Measurements from ENCODE around the gene SLC6A9. TPM values are rescaled to one million over a fixed set of nuclear protein-coding genes. Genes with fewer than 3 reads are reported as not detected.

Gene SLC6A9
- total RNA-seq, 6 donors from 2014 or later: 5.6 to 23.1 (median 19.5) TPM

DNA sequence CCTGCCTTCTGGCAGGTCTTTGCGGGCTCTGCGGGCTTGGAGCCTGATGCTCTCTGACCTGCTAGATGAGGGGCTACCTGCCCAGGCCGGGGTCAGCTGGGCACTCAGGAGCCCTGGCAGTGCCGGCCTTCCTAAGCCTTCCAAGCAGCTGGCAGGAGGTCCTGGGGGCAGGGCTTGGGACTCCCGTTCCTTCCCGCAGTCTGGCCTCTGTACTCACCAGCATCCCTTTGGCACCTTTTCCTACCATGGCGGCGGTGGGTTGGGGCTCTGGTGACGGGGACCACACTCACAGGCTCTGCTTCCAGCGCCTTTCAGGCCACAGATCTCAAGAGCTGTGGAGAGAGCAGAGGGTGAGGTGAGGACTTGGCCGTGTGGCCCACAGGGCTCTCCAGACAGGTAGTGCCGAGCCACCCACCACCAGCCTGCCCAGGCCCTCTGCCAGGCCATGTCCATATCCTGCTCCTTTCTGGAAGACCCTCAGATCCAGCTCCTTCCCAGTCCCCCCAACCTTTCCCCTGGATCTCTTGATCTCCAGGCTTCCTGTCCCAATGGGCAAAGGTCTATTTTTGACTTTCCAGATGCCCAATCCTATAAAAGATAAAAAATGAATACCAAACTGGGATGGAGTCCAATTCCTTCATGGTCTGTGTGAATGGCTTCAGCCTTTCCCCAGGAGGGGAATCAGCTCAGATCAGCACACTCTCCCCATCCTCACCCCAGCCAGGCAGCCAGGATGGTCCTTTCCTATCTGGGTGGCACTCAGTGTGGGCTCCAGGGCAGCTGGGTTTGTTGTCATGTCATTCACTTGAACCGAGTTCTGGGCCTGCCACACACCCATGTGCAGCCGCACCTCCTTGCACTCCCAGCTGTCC is 7.0 kb downstream of the SLC6A9 start:
- Histone ChIP-seq H3K27ac (no peak overlapping the region), H3K4me1 (peaks cover 5 to 20% (median 8%) of the 10 kb centered on the region in 4 donors), H3K36me3 (peaks cover 0 to 13% (median 3%) of the 10 kb centered on the region in 4 donors), H3K9me3 (no peaks in the 10 kb centered on the region), H3K27me3 (no peaks in the 10 kb centered on the region), H3K4me3 (no peak overlapping the region)
- TF ChIP-seq EP300 (IDR thresholded peaks at IDR 0.05): no peak
- TF ChIP-seq POLR2A (IDR thresholded peaks at IDR 0.05): no peak
- TF ChIP-seq POLR2AphosphoS5 (IDR thresholded peaks at IDR 0.05): no peak
- TF ChIP-seq, protein P1, sequence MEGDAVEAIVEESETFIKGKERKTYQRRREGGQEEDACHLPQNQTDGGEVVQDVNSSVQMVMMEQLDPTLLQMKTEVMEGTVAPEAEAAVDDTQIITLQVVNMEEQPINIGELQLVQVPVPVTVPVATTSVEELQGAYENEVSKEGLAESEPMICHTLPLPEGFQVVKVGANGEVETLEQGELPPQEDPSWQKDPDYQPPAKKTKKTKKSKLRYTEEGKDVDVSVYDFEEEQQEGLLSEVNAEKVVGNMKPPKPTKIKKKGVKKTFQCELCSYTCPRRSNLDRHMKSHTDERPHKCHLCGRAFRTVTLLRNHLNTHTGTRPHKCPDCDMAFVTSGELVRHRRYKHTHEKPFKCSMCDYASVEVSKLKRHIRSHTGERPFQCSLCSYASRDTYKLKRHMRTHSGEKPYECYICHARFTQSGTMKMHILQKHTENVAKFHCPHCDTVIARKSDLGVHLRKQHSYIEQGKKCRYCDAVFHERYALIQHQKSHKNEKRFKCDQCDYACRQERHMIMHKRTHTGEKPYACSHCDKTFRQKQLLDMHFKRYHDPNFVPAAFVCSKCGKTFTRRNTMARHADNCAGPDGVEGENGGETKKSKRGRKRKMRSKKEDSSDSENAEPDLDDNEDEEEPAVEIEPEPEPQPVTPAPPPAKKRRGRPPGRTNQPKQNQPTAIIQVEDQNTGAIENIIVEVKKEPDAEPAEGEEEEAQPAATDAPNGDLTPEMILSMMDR (IDR thresholded peaks at IDR 0.05): no peak
- WGBS, 2 donors: 81 to 85% methylated on average over 3 to 14 of the region's 14 CpGs
- DNase-seq: no peak
- no peak for ATAC-seq (ENCODE audit: low FRiP score in 2 of 2)

DNA sequence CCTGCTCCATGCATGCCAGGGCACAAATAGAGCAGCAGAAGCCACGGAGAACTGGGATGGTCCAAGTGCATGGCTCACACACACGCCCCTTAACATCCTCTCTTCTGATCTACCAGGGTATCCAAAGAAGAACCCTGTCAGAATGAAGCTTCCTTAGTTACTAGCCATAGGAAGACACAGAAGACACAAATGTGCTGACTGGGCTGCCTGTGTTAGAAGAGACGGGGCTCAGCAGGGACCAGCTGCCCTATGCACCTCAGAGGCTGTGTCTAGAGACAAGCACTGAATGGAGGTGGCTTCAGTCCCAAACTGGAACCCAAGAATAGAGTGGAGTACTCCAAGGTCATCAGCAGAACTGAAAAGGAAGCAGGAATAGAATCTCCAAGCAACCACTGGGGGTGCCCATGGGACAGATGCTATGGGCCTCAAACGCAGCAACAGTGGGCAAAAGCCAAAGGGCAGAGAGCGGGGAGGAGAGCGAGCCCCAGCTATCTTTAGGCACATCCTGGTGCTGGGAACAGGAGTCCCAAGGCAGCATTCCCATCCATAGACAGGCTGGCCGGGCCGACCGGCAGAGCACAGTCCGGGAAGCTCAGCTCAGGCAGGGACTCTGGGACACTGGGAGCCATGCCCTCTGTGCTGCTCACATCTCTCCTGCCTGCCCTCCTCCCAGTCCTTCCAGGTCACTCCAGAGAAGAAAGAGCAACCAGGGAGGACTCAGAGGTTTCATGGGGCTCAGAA is 9.5 kb downstream of the SLC6A9 start:
- no peak for DNase-seq
- Histone ChIP-seq H3K4me1 (peaks cover 0 to 12% (median 0%) of the 10 kb centered on the region in 4 donors), H3K9me3 (no peaks in the 10 kb centered on the region), H3K36me3 (peaks cover 0 to 13% (median 3%) of the 10 kb centered on the region in 4 donors), H3K27me3 (no peaks in the 10 kb centered on the region), H3K27ac (peak overlapping the region in 2 of 4 donors; percentile 6 to 19), H3K4me3 (no peak overlapping the region)
- TF ChIP-seq POLR2AphosphoS5 (IDR thresholded peaks at IDR 0.05) (no peak), POLR2A (IDR thresholded peaks at IDR 0.05) (no peak), EP300 (IDR thresholded peaks at IDR 0.05) (no peak)
- TF ChIP-seq, protein P1 (IDR thresholded peaks at IDR 0.05): no peak
- no peak for ATAC-seq (ENCODE audit: low FRiP score in 2 of 2)
- WGBS, 2 donors: 81 to 86% methylated on average over 10 of the region's 10 CpGs

DNA sequence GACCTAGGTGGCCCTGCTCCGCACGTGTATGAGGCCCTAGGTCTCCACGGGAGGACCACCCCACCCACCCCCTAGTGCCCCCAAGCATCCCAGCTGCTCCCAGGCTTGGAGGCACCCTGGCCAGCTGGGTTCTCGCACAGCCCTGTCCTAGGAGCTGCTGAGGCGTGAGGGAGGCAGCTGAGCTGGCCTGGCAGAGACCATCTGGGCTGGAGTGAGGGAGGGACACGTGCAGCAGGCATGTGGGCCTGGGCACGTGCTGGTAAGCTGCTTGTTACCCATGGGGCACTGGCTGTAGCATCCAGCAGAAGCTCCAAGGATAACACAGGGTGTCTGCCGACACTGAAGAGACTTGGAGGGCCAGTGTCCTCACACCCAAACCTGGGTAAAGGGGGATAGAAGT is 10.1 kb downstream of the SLC6A9 start:
- Histone ChIP-seq H3K9me3 (no peaks in the 10 kb centered on the region), H3K4me1 (peaks cover 0 to 6% (median 0%) of the 10 kb centered on the region in 4 donors), H3K36me3 (peaks cover 0 to 13% (median 3%) of the 10 kb centered on the region in 4 donors), H3K27me3 (no peaks in the 10 kb centered on the region), H3K27ac (no peak overlapping the region), H3K4me3 (no peak overlapping the region)
- ATAC-seq (ENCODE audit: low FRiP score in 2 of 2): no peak
- TF ChIP-seq, protein P1 (IDR thresholded peaks at IDR 0.05): no peak
- TF ChIP-seq EP300 (IDR thresholded peaks at IDR 0.05) (no peak), POLR2AphosphoS5 (IDR thresholded peaks at IDR 0.05) (no peak), POLR2A (IDR thresholded peaks at IDR 0.05) (no peak)
- WGBS, 2 donors: 78 to 91% methylated on average over 3 to 8 of the region's 8 CpGs
- no peak for DNase-seq

DNA sequence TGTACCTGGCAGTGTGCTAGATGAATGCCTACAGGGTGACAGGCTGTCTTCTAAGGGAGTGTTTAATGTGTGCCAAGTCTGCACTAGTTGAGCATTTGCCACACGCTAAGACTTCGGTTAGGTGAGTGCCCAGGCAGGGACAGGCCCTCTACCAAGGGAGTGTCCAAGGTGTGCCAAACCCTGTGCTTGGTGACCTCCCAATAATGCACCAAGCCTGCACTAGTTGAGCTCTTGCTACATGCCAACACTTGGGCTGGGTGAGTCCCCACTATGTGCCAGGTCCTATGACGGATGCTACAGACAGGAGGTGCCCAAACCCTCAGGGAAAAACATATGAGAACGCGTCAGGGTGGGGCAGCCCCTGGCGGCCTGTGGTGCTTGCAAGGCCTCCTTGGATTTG is 10.8 kb downstream of the SLC6A9 start:
- TF ChIP-seq, protein P1 (IDR thresholded peaks at IDR 0.05): no peak
- no peak for TF ChIP-seq EP300 (IDR thresholded peaks at IDR 0.05)
- no peak for TF ChIP-seq POLR2A (IDR thresholded peaks at IDR 0.05)
- no peak for TF ChIP-seq POLR2AphosphoS5 (IDR thresholded peaks at IDR 0.05)
- H3K9me3 ChIP-seq: no peaks in the 10 kb centered on the region
- H3K27me3 ChIP-seq: no peaks in the 10 kb centered on the region
- 63 to 71% methylated on average over 3 to 6 of the region's 6 CpGs for WGBS, 2 donors
- ATAC-seq (ENCODE audit: low FRiP score in 2 of 2) (no peak), DNase-seq (no peak)
- H3K36me3 ChIP-seq: peaks cover 0 to 13% (median 3%) of the 10 kb centered on the region in 4 donors
- peaks cover 0 to 4% (median 0%) of the 10 kb centered on the region in 4 donors for H3K4me1 ChIP-seq
- no peak overlapping the region for H3K27ac ChIP-seq
- no peak overlapping the region for H3K4me3 ChIP-seq

Data from upper lobe of left lung (tissue), 6 donors.